HG03103 (cell line): ENCODE data around the gene MORN3.
"Not testable (repeated sequence)": the region's sequence is repeated elsewhere in the genome, so short reads cannot be mapped to it uniquely, and the experiment has no call there.

Experiments used
- ATAC-seq: cut with Tn5 transposase; IDR thresholded peaks from one replicate; pipeline ENCODE4 v1.9.1; 2021; ENCODE audit warnings: low read depth; ENCODE audit not compliant: unreplicated experiment

The MORN3 gene

GRCh38 chr12:121693155-121693687 lies 23.8 kb upstream of the MORN3 start:
- ATAC-seq = no peak

DNA sequence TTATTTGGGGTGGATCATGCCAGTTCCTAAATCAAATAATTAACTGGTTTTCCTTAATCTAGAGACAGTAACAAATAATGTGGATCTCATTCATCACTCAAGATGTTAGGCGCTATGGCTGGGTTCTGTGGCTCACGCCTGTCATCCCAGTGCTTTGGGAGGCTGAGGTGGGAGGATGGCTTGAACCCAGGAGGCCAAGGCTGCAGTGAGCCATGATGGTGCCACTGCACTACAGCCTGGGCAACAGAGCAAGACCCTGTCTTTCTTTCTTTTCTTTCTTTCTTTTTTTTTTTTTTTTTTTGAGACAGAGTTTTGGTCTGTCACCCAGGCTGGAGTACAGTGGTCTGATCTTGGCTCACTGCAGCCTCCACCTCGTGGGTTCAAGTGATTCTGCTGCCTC lies 23.3 kb upstream of the MORN3 start:
- ATAC-seq = not testable (repeated sequence)

GRCh38 chr12:121689430-121689829 lies 20.0 kb upstream of the MORN3 start:
- no peak for ATAC-seq

- ATAC-seq = no peak
These were observed 19.5 kb upstream of the MORN3 start for GRCh38 chr12:121688966-121689365.

DNA sequence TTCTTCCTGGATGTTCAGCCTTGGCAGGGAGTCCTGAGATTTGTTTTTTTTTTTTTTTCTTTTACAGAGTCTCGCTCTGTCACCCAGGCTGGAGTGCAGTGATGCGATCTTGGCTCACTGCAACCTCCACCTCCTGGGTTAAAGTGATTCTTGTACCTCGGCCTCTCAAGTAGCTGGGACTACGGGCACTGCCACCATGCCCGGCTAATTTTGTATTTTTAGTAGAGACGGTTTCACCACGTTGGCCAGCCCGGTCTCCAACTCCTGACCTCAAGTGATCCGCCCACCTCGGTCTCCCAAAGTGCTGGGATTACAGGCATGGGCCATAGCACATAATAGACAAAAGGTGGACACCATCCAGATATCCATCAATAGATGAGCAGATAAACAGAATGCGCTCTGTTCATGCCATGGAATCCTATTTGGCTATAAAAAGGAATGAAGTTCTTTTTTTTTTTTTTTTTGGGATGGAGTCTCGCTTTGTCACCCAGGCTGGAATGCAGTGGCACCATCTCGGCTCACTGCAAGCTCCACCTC lies 10.3 kb upstream of the MORN3 start:
- not testable (repeated sequence) for ATAC-seq

GRCh38 chr12:121678716-121679300 lies 9.4 kb upstream of the MORN3 start:
- ATAC-seq = no peak

GRCh38 chr12:121678305-121678704 lies 8.9 kb upstream of the MORN3 start:
- no peak for ATAC-seq

- ATAC-seq = no peak
These were observed 6.7 kb upstream of the MORN3 start for GRCh38 chr12:121676190-121676589.

GRCh38 chr12:121673013-121673511 lies 3.6 kb upstream of the MORN3 start:
- no peak for ATAC-seq

- no peak for ATAC-seq
These were observed 519 bp downstream of the MORN3 start for GRCh38 chr12:121668750-121669520.

- not testable (repeated sequence) for ATAC-seq
These were observed 2.6 kb downstream of the MORN3 start for GRCh38 chr12:121666829-121667228.

DNA sequence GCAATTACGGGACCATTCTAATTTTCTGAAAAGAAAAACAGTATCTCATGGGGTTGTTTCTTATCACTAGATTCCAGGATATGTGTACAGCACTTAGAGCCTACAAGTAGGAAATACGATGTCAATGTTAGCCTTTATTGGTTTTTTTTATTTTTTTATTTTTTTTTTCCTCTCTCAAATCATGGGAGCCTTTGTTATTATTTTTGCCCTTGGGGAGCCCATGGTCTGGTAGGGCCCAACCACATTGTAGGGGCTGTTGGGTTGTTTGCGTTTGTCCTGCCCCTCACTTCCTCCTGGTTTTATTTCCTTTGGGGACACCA lies 5.9 kb downstream of the MORN3 start:
- no peak for ATAC-seq

- not testable (repeated sequence) for ATAC-seq
These were observed 7.9 kb downstream of the MORN3 start for GRCh38 chr12:121661353-121662105.

DNA sequence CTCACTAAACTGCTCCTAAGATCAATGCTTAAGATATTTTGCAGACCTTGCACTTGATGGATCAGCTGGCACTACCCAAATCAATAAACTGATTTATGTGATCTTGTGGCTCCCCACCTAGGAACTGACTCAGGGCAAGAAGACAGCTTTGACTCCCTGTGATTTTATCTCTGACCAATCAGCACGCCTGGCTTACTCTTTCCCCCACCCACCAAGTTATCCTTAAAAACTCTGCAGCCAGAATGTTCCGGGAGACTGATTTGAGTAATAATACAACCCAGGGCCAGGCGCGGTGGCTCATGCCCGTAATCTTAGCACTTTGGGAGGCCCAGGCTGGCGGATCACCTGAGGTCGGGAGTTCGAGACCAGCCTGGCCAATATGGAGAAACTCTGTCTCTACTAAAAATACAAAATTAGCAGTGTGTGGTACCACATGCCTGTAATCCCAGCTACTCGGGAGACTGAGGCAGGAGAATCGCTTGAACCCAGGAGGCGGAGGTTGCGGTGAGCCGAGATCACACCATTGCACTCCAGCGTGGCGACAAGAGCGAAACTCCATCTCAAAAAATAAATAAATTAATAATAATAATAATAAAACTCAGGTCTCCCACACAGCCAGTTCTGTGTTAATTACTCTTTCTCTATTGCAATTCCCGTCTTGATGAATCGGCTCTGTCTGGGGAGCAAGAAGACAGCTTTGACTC lies 12.0 kb downstream of the MORN3 start:
- ATAC-seq = no peak

GRCh38 chr12:121656122-121656521 lies 13.3 kb downstream of the MORN3 start:
- no peak for ATAC-seq

DNA sequence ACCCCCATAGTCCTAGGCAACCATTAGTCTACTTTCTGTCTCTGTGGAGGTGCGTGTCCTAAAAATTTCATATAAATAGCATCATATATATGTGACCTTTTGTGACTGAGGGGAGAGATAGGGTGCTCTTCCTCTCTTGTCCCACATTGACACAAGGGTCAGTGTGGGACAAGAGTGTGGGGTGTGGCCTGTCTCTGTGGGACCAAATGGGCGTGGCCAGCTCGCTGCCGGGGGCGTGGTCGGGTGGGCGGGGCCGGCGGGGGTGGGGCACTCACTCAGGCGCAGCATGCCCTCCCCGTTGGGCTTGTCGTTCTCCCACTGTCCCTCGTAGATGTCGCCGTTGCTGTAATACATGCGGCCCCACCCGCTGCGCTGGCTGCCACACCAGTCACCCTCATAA lies 15.5 kb downstream of the MORN3 start:
- no peak for ATAC-seq

GRCh38 chr12:121652767-121653497 lies 16.5 kb downstream of the MORN3 start:
- ATAC-seq = no peak

DNA sequence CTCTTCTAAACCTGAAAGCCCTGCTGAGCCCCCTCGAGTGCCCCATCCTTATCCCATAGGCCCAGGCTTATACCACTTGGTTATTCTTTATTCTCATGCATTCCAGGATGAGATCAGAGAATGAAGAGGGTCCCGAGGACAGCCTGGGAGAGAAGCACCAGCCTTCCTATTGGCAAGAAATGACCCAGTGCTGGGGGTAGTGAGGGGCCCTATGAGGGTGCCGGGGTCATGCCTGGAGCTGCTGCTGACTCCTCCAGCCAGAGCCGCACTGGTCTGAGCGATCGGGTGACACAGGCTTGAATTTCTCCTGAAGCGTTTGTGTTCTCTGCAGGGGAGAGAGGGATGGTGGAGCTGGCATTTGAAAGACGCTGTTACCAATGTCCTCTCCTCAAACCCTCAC lies 18.1 kb downstream of the MORN3 start:
- no peak for ATAC-seq

GRCh38 chr12:121649819-121650353 lies 19.6 kb downstream of the MORN3 start:
- no peak for ATAC-seq
